GM23338 (cell line): Measurements from ENCODE around the gene PLEKHG4B. TPM values are rescaled to one million over a fixed set of nuclear protein-coding genes. Genes with fewer than 3 reads are reported as not detected.

ENCODE experiments used
- ATAC-seq: fragments of 200-7000 bp; cut with Tn5 transposase; 3 replicates; pipeline ENCODE4 v1.9.1; 2020
- DNase-seq: peaks from one replicate; pipeline ENCODE4 v3.0.0-alpha.2; 2015; ENCODE audit warnings: low spot score
- H2AFZ ChIP-seq: fragments of 200-600 bp; sonication (generic); 2 replicates; pipeline ENCODE4 v1.8.0; 2016; ENCODE audit warnings: antibody characterized with exemption, mild to moderate bottlenecking, moderate library complexity
- H3F3A ChIP-seq: fragments of 200-600 bp; sonication (generic); replicated peaks from 2 replicates; pipeline ENCODE4 v1.8.0; 2017; ENCODE audit warnings: antibody characterized with exemption, mixed run types, low read depth
- H3K27ac ChIP-seq: fragments of 200-600 bp; sonication (generic); 2 replicates; pipeline ENCODE4 v1.6.1; 2016; ENCODE audit warnings: low read depth
- H3K27me3 ChIP-seq: fragments of 200-600 bp; sonication (generic); 2 replicates; pipeline ENCODE4 v1.8.0; 2016; ENCODE audit warnings: mild to moderate bottlenecking, mixed run types, moderate library complexity; ENCODE audit not compliant: insufficient read depth
- H3K36me3 ChIP-seq: fragments of 200-600 bp; sonication (generic); 2 replicates; pipeline ENCODE4 v1.8.0; 2016; ENCODE audit warnings: mild to moderate bottlenecking; ENCODE audit not compliant: insufficient read depth
- H3K4me1 ChIP-seq: fragments of 200-600 bp; sonication (generic); 2 replicates; pipeline ENCODE4 v1.8.0; 2016; ENCODE audit warnings: mild to moderate bottlenecking, moderate library complexity; ENCODE audit not compliant: insufficient read depth
- H3K4me2 ChIP-seq: fragments of 200-600 bp; sonication (generic); 2 replicates; pipeline ENCODE4 v1.7.1; 2017; ENCODE audit warnings: mixed run types
- H3K4me3 ChIP-seq: fragments of 200-600 bp; sonication (generic); 2 replicates; pipeline ENCODE4 v1.6.1; 2016; ENCODE audit warnings: mixed run types
- H3K79me2 ChIP-seq: fragments of 200-600 bp; sonication (generic); replicated peaks from 2 replicates; pipeline ENCODE4 v1.8.0; 2017; ENCODE audit warnings: mild to moderate bottlenecking; ENCODE audit not compliant: insufficient read depth
- H3K9me2 ChIP-seq: fragments of 200-600 bp; sonication (generic); 2 replicates; pipeline ENCODE4 v1.8.0; 2017; ENCODE audit not compliant: insufficient read depth
- H4K20me1 ChIP-seq: fragments of 200-600 bp; sonication (generic); replicated peaks from 2 replicates; pipeline ENCODE4 v1.8.0; 2017; ENCODE audit warnings: mild to moderate bottlenecking; ENCODE audit not compliant: insufficient read depth
- H3K27ac Mint-ChIP-seq: 2 replicates; pipeline ENCODE4 v1.8.0; 2020; ENCODE audit warnings: inconsistent platforms, mild to moderate bottlenecking, moderate library complexity, mixed read lengths
- H3K27me3 Mint-ChIP-seq: 3 replicates; pipeline ENCODE4 v1.8.0; 2022; ENCODE audit warnings: low read depth, mild to moderate bottlenecking, moderate library complexity, mixed read lengths, inconsistent platforms; ENCODE audit not compliant: insufficient read depth, poor library complexity
- H3K36me3 Mint-ChIP-seq: 3 replicates; pipeline ENCODE4 v1.8.0; 2021; ENCODE audit warnings: low read depth, mild to moderate bottlenecking, inconsistent platforms, moderate library complexity, mixed read lengths
- H3K4me1 Mint-ChIP-seq: 3 replicates; pipeline ENCODE4 v1.8.0; 2020; ENCODE audit warnings: mild to moderate bottlenecking, inconsistent platforms, mixed read lengths
- H3K4me3 Mint-ChIP-seq: 3 replicates; pipeline ENCODE4 v1.8.0; 2021; ENCODE audit warnings: moderate library complexity, mild to moderate bottlenecking, inconsistent platforms, mixed read lengths
- H3K9me3 Mint-ChIP-seq: 3 replicates; pipeline ENCODE4 v1.8.0; 2020; ENCODE audit warnings: moderate library complexity, mild to moderate bottlenecking, inconsistent platforms, mixed read lengths
- CREB1 ChIP-seq: fragments of 250-450 bp; sonication (Bioruptor Pico); IDR thresholded peaks from 2 replicates; pipeline ENCODE4 v1.5.0; 2020; ENCODE audit warnings: low read depth, mild to moderate bottlenecking, moderate library complexity
- EZH2 ChIP-seq: fragments of 200-600 bp; sonication (generic); IDR thresholded peaks from one replicate; pipeline ENCODE4 v1.8.0; 2017; ENCODE audit warnings: antibody characterized with exemption, mild to moderate bottlenecking, low read depth; ENCODE audit not compliant: unreplicated experiment
- EZH2phosphoT487 ChIP-seq: fragments of 200-600 bp; sonication (generic); IDR thresholded peaks from one replicate; pipeline ENCODE4 v1.8.1; 2018; ENCODE audit warnings: antibody characterized with exemption; ENCODE audit not compliant: unreplicated experiment
- JUNB ChIP-seq: IDR thresholded peaks from one replicate; pipeline ENCODE4 v1.6.1; 2016; ENCODE audit warnings: antibody characterized with exemption; ENCODE audit not compliant: unreplicated experiment
- NANOG ChIP-seq: IDR thresholded peaks from 2 replicates; pipeline ENCODE4 v1.6.1; 2016; ENCODE audit warnings: antibody characterized with exemption, borderline replicate concordance
- POLR2AphosphoS5 ChIP-seq: IDR thresholded peaks from 2 replicates; pipeline ENCODE4 v1.6.1; 2016; ENCODE audit warnings: antibody characterized with exemption, low read depth
- STAT1 ChIP-seq: IDR thresholded peaks from one replicate; pipeline ENCODE4 v1.6.1; 2016; ENCODE audit warnings: antibody characterized with exemption; ENCODE audit not compliant: unreplicated experiment
- ZNF114 ChIP-seq: fragments of 250-450 bp; sonication (Bioruptor Pico); IDR thresholded peaks from 2 replicates; pipeline ENCODE4 v1.5.0; 2020; ENCODE audit warnings: mild to moderate bottlenecking, moderate library complexity
- ZNF331 ChIP-seq: fragments of 250-450 bp; sonication (Bioruptor Pico); IDR thresholded peaks from 2 replicates; pipeline ENCODE4 v1.5.0; 2020; ENCODE audit warnings: low read depth, mild to moderate bottlenecking, moderate library complexity
- polyA plus RNA-seq: library from polyadenylated mRNA; unstranded; fragments of >200 nt; fragmentation: Nextera tagmentation; extraction: Ambion mirVana; gene quantifications from 2 replicates; pipeline ENCODE4 v1.2.1, GENCODE V29; 2016
- total RNA-seq: library from RNA; depleted of rRNA; stranded (reverse); fragments of >200 nt; shearing (Covaris generic); gene quantifications from 2 replicates; pipeline ENCODE4 v1.2.3, GENCODE V29; 2014
- TF ChIP-seq, protein P1 (sequence below): IDR thresholded peaks from one replicate; pipeline ENCODE4 v1.6.1; 2018; ENCODE audit warnings: antibody characterized with exemption; ENCODE audit not compliant: unreplicated experiment
- TF ChIP-seq, protein P2 (sequence below): IDR thresholded peaks from 2 replicates; pipeline ENCODE4 v1.6.1; 2016; ENCODE audit warnings: antibody characterized with exemption
- TF ChIP-seq, protein P3 (sequence below), 2 experiments: fragments of 200-600 bp in 1 of 2; sonication (generic) in 1 of 2; conservative IDR thresholded peaks; 2 replicates each; pipeline versions ENCODE4 v1.5.1 to v1.6.1; 2016 to 2017; ENCODE audit warnings: antibody characterized with exemption in 2 of 2, low read depth in 2 of 2, mild to moderate bottlenecking in 2 of 2, moderate library complexity in 1 of 2
- TF ChIP-seq, protein P4 (sequence below): fragments of 250-450 bp; sonication (Bioruptor Pico); IDR thresholded peaks from 2 replicates; pipeline ENCODE4 v1.5.0; 2020; ENCODE audit warnings: mild to moderate bottlenecking, moderate library complexity

PLEKHG4B gene
- total and polyA plus RNA-seq, 2 experiments from 2014 or later: 33.5 to 54.8 TPM

DNA sequence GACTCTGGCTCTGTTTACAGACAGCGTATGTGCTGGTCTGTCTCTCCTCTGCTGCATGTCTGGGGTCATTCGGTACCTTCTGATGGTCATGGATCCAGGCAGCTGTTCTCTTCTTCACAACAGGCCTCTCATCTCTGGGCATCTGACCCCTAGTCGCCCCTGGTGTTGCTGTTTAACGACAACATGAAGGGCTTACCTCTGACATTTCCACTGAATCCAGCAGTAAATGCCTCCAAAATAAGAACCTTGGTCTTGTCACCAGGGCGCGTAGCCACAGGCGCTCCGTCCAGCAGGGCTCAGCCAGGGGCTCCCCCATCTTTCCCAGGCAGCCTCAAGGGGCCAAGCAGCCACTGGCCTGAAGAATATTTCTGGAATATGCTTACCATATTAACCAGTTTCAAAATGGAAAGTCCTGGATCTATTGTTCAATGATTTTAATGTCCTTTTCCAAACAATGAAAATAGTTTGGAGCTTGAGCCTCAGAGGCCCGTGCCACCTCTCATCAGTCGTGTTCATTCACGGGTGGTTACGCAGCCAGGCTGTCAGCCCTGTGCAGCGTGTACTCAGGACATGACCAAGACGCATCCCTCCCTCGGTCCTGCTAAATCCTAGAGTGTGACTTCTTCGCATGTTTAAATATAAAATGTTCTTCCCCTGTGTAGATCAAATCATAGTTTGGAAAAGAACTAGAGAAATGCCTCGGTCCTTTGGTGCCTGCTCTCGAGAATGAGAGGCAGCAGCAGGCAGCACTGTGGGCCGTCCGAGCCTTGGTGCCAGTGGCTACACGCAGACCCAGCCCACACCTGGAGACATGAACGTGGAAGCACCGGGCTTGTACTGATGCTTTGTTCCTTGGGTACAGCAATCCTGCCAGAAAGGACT, 69.2 kb downstream of the PLEKHG4B start:
- no peak overlapping the region for H3K4me3 Mint-ChIP-seq
- Histone ChIP-seq H3K4me2 (no peak overlapping the region), H3K27me3 (no peaks in the 10 kb centered on the region), H3K9me2 (no peaks in the 10 kb centered on the region), H3K4me3 (no peak overlapping the region), H3K79me2 (no peaks in the 10 kb centered on the region), H3K4me1 (no peaks in the 10 kb centered on the region), H3K36me3 (no peaks in the 10 kb centered on the region), H3F3A (peaks cover 8% of the 10 kb centered on the region; the same call in 1 of the 2 replicates), H4K20me1 (no peaks in the 10 kb centered on the region), H2AFZ (no peak overlapping the region), H3K27ac (no peak overlapping the region)
- no peak for DNase-seq
- H3K27me3 Mint-ChIP-seq: peaks cover 14% of the 10 kb centered on the region
- no peak overlapping the region for H3K27ac Mint-ChIP-seq
- ATAC-seq: no peak
- TF ChIP-seq POLR2AphosphoS5 (no peak), ZNF114 (CRISPR knock-in tag) (no peak), JUNB (no peak), STAT1 (no peak), NANOG (no peak), ZNF331 (CRISPR knock-in tag) (no peak), EZH2phosphoT487 (no peak), EZH2 (no peak), CREB1 (CRISPR knock-in tag) (no peak)
- TF ChIP-seq, protein P1, sequence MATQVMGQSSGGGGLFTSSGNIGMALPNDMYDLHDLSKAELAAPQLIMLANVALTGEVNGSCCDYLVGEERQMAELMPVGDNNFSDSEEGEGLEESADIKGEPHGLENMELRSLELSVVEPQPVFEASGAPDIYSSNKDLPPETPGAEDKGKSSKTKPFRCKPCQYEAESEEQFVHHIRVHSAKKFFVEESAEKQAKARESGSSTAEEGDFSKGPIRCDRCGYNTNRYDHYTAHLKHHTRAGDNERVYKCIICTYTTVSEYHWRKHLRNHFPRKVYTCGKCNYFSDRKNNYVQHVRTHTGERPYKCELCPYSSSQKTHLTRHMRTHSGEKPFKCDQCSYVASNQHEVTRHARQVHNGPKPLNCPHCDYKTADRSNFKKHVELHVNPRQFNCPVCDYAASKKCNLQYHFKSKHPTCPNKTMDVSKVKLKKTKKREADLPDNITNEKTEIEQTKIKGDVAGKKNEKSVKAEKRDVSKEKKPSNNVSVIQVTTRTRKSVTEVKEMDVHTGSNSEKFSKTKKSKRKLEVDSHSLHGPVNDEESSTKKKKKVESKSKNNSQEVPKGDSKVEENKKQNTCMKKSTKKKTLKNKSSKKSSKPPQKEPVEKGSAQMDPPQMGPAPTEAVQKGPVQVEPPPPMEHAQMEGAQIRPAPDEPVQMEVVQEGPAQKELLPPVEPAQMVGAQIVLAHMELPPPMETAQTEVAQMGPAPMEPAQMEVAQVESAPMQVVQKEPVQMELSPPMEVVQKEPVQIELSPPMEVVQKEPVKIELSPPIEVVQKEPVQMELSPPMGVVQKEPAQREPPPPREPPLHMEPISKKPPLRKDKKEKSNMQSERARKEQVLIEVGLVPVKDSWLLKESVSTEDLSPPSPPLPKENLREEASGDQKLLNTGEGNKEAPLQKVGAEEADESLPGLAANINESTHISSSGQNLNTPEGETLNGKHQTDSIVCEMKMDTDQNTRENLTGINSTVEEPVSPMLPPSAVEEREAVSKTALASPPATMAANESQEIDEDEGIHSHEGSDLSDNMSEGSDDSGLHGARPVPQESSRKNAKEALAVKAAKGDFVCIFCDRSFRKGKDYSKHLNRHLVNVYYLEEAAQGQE: no peak
- TF ChIP-seq, protein P2, sequence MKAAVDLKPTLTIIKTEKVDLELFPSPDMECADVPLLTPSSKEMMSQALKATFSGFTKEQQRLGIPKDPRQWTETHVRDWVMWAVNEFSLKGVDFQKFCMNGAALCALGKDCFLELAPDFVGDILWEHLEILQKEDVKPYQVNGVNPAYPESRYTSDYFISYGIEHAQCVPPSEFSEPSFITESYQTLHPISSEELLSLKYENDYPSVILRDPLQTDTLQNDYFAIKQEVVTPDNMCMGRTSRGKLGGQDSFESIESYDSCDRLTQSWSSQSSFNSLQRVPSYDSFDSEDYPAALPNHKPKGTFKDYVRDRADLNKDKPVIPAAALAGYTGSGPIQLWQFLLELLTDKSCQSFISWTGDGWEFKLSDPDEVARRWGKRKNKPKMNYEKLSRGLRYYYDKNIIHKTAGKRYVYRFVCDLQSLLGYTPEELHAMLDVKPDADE: no peak
- TF ChIP-seq, protein P3, sequence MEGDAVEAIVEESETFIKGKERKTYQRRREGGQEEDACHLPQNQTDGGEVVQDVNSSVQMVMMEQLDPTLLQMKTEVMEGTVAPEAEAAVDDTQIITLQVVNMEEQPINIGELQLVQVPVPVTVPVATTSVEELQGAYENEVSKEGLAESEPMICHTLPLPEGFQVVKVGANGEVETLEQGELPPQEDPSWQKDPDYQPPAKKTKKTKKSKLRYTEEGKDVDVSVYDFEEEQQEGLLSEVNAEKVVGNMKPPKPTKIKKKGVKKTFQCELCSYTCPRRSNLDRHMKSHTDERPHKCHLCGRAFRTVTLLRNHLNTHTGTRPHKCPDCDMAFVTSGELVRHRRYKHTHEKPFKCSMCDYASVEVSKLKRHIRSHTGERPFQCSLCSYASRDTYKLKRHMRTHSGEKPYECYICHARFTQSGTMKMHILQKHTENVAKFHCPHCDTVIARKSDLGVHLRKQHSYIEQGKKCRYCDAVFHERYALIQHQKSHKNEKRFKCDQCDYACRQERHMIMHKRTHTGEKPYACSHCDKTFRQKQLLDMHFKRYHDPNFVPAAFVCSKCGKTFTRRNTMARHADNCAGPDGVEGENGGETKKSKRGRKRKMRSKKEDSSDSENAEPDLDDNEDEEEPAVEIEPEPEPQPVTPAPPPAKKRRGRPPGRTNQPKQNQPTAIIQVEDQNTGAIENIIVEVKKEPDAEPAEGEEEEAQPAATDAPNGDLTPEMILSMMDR (conservative IDR thresholded peaks at IDR 0.05; ENCODE audit: low read depth in 2 of 2): no peak
- TF ChIP-seq, protein P4, sequence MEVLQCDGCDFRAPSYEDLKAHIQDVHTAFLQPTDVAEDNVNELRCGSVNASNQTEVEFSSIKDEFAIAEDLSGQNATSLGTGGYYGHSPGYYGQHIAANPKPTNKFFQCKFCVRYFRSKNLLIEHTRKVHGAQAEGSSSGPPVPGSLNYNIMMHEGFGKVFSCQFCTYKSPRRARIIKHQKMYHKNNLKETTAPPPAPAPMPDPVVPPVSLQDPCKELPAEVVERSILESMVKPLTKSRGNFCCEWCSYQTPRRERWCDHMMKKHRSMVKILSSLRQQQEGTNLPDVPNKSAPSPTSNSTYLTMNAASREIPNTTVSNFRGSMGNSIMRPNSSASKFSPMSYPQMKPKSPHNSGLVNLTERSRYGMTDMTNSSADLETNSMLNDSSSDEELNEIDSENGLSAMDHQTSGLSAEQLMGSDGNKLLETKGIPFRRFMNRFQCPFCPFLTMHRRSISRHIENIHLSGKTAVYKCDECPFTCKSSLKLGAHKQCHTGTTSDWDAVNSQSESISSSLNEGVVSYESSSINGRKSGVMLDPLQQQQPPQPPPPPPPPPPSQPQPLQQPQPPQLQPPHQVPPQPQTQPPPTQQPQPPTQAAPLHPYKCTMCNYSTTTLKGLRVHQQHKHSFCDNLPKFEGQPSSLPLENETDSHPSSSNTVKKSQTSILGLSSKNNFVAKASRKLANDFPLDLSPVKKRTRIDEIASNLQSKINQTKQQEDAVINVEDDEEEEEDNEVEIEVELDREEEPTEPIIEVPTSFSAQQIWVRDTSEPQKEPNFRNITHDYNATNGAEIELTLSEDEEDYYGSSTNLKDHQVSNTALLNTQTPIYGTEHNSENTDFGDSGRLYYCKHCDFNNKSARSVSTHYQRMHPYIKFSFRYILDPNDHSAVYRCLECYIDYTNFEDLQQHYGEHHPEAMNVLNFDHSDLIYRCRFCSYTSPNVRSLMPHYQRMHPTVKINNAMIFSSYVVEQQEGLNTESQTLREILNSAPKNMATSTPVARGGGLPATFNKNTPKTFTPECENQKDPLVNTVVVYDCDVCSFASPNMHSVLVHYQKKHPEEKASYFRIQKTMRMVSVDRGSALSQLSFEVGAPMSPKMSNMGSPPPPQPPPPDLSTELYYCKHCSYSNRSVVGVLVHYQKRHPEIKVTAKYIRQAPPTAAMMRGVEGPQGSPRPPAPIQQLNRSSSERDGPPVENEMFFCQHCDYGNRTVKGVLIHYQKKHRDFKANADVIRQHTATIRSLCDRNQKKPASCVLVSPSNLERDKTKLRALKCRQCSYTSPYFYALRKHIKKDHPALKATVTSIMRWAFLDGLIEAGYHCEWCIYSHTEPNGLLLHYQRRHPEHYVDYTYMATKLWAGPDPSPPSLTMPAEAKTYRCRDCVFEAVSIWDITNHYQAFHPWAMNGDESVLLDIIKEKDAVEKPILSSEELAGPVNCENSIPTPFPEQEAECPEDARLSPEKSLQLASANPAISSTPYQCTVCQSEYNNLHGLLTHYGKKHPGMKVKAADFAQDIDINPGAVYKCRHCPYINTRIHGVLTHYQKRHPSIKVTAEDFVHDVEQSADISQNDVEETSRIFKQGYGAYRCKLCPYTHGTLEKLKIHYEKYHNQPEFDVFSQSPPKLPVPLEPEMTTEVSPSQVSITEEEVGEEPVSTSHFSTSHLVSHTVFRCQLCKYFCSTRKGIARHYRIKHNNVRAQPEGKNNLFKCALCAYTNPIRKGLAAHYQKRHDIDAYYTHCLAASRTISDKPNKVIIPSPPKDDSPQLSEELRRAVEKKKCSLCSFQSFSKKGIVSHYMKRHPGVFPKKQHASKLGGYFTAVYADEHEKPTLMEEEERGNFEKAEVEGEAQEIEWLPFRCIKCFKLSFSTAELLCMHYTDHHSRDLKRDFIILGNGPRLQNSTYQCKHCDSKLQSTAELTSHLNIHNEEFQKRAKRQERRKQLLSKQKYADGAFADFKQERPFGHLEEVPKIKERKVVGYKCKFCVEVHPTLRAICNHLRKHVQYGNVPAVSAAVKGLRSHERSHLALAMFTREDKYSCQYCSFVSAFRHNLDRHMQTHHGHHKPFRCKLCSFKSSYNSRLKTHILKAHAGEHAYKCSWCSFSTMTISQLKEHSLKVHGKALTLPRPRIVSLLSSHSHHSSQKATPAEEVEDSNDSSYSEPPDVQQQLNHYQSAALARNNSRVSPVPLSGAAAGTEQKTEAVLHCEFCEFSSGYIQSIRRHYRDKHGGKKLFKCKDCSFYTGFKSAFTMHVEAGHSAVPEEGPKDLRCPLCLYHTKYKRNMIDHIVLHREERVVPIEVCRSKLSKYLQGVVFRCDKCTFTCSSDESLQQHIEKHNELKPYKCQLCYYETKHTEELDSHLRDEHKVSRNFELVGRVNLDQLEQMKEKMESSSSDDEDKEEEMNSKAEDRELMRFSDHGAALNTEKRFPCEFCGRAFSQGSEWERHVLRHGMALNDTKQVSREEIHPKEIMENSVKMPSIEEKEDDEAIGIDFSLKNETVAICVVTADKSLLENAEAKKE: no peak
- peaks cover 63% of the 10 kb centered on the region for H3K36me3 Mint-ChIP-seq
- peaks cover 11% of the 10 kb centered on the region for H3K4me1 Mint-ChIP-seq
- peaks cover 16% of the 10 kb centered on the region for H3K9me3 Mint-ChIP-seq
